Measurements from ENCODE around the gene AIMP2. TPM values are rescaled to one million over a fixed set of nuclear protein-coding genes. Genes with fewer than 3 reads are reported as not detected.
"Not testable (repeated sequence)": the region's sequence is repeated elsewhere in the genome, so short reads cannot be mapped to it uniquely, and the experiment has no call there.

AIMP2 gene
- 10 to 100 TPM; 48.6 to 60.1 TPM for total RNA-seq
- 49.4 TPM for polyA plus RNA-seq (2013, experiment 1 of 2)
- polyA plus RNA-seq (2013, experiment 2 of 2) = 47.7 TPM
- long read RNA-seq, experiment 1, transcript AIMP2-201 (4 exons, 1,225 nt) = major isoform, 30 of 45 reads
- long read RNA-seq, experiment 1, partial matches to known transcripts = 2 of 45 reads
- long read RNA-seq, experiment 1, other reads (novel, unspliced or antisense) = 12 of 45 reads
- long read RNA-seq, experiment 2, transcript AIMP2-201 (4 exons, 1,225 nt) = major isoform, 50 of 67 reads
- long read RNA-seq, experiment 2, partial matches to known transcripts = 1 of 67 reads
- long read RNA-seq, experiment 2, other reads (novel, unspliced or antisense) = 14 of 67 reads
- long read RNA-seq, experiment 3, transcript AIMP2-201 (4 exons, 1,225 nt) = major isoform, 134 of 154 reads
- long read RNA-seq, experiment 3, transcript AIMP2-202 (3 exons, 860 nt) = minor isoform, 6 of 154 reads
- long read RNA-seq, experiment 3, partial matches to known transcripts = 0 of 154 reads
- long read RNA-seq, experiment 3, other reads (novel, unspliced or antisense) = 14 of 154 reads
- long read RNA-seq, experiment 4, transcript AIMP2-201 (4 exons, 1,225 nt) = major isoform, 94 of 127 reads
- long read RNA-seq, experiment 4, partial matches to known transcripts = 6 of 127 reads
- long read RNA-seq, experiment 4, other reads (novel, unspliced or antisense) = 22 of 127 reads

- DNase-seq = peak; percentile 100
- H3K36me3 Mint-ChIP-seq (ENCODE audit: low read depth) = peaks cover 18% of the 10 kb centered on the region
Observed at GRCh38 chr7:6008668-6009611, at the start of gene AIMP2, which contains the start of gene PMS2. Gene AIMP2 (plus strand): TSS chr7:6009272. CDS start chr7:6009364, 92 bp downstream. Gene PMS2 (minus strand): TSS chr7:6009049. CDS start chr7:6009019, 30 bp downstream.

GRCh38 chr7:5963205-5963604, 45.9 kb upstream of the AIMP2 start:
- not testable (repeated sequence) for H3K9me3 ChIP-seq (ENCODE audit: control insufficient read depth, low read length); H3K27me3 Mint-ChIP-seq (ENCODE audit: insufficient read depth); H3K9me3 Mint-ChIP-seq; H3K4me3 ChIP-seq (ENCODE audit: low read length); H3K4me1 Mint-ChIP-seq; H3K27ac ChIP-seq (ENCODE audit: low read depth, low read length); H3K27me3 ChIP-seq (ENCODE audit: control insufficient read depth, insufficient read depth, low read length, poor library complexity, severe bottlenecking); H3K27ac Mint-ChIP-seq; H3K36me3 Mint-ChIP-seq (ENCODE audit: low read depth); DNase-seq; H3K4me3 Mint-ChIP-seq; H3K9ac ChIP-seq (ENCODE audit: extremely low read depth, low read length, poor library complexity, severe bottlenecking); H3K4me1 ChIP-seq (ENCODE audit: control insufficient read depth, insufficient read depth, low read length); H3K36me3 ChIP-seq (ENCODE audit: control insufficient read depth, insufficient read depth, low read length)
- no CpG with 5 or more reads among the region's 13 CpGs for WGBS, 2 experiments (ENCODE audit: insufficient coverage in 1 of 2, insufficient read length in 1 of 2)

More at GRCh38 chr7:6008668-6009611, at the start of gene AIMP2, which contains the start of gene PMS2:
- Histone ChIP-seq H3K36me3 (ENCODE audit: control insufficient read depth, insufficient read depth, low read length) (peaks cover 16% of the 10 kb centered on the region), H3K9me3 (ENCODE audit: control insufficient read depth, low read length) (no peaks in the 10 kb centered on the region), H3K27me3 (ENCODE audit: control insufficient read depth, insufficient read depth, low read length, poor library complexity, severe bottlenecking) (no peaks in the 10 kb centered on the region), H3K4me3 (ENCODE audit: low read length) (peak within 1 kb of the TSS; percentile 89), H3K4me1 (ENCODE audit: control insufficient read depth, insufficient read depth, low read length) (no peaks in the 10 kb centered on the region), H3K27ac (ENCODE audit: low read depth, low read length) (peak within 1 kb of the TSS; percentile 92), H3K9ac (ENCODE audit: extremely low read depth, low read length, poor library complexity, severe bottlenecking) (peak within 1 kb of the TSS; percentile 86)
- TF ChIP-seq CTCF (conservative IDR thresholded peaks at IDR 0.05) = peak; percentile 15
- 0% methylated on average over 34 to 84 of the region's 84 CpGs for WGBS, 2 experiments (ENCODE audit: insufficient coverage in 1 of 2, insufficient read length in 1 of 2)
- Mint-ChIP-seq H3K27me3 (ENCODE audit: insufficient read depth) (no peaks in the 10 kb centered on the region), H3K9me3 (no peaks in the 10 kb centered on the region), H3K4me1 (peaks cover 18% of the 10 kb centered on the region), H3K4me3 (peak within 1 kb of the TSS; percentile 85), H3K27ac (peak within 1 kb of the TSS; percentile 97)

GRCh38 chr7:5963810-5964209, 45.3 kb upstream of the AIMP2 start:
- H3K9me3 Mint-ChIP-seq; H3K4me3 ChIP-seq (ENCODE audit: low read length); DNase-seq; H3K9ac ChIP-seq (ENCODE audit: extremely low read depth, low read length, poor library complexity, severe bottlenecking); H3K4me1 ChIP-seq (ENCODE audit: control insufficient read depth, insufficient read depth, low read length); H3K9me3 ChIP-seq (ENCODE audit: control insufficient read depth, low read length); H3K4me1 Mint-ChIP-seq; H3K27me3 Mint-ChIP-seq (ENCODE audit: insufficient read depth); H3K36me3 ChIP-seq (ENCODE audit: control insufficient read depth, insufficient read depth, low read length); H3K4me3 Mint-ChIP-seq; H3K27ac ChIP-seq (ENCODE audit: low read depth, low read length); H3K27me3 ChIP-seq (ENCODE audit: control insufficient read depth, insufficient read depth, low read length, poor library complexity, severe bottlenecking); H3K36me3 Mint-ChIP-seq (ENCODE audit: low read depth); H3K27ac Mint-ChIP-seq: not testable (repeated sequence)
- WGBS, 2 experiments (ENCODE audit: insufficient coverage in 1 of 2, insufficient read length in 1 of 2) = 83% methylated on average over 5 of the region's 7 CpGs; no CpG with 5 or more reads in 1 of the 2 experiments

GRCh38 chr7:5970347-5970911, 38.6 kb upstream of the AIMP2 start, which contains the start of gene RSPH10B:
Gene RSPH10B (minus strand): TSS chr7:5970689. CDS start chr7:5967116, 3,573 bp downstream.
- H3K4me3 ChIP-seq (ENCODE audit: low read length); H3K4me3 Mint-ChIP-seq; H3K27me3 ChIP-seq (ENCODE audit: control insufficient read depth, insufficient read depth, low read length, poor library complexity, severe bottlenecking); H3K9me3 ChIP-seq (ENCODE audit: control insufficient read depth, low read length); H3K27ac ChIP-seq (ENCODE audit: low read depth, low read length); H3K4me1 ChIP-seq (ENCODE audit: control insufficient read depth, insufficient read depth, low read length); H3K36me3 ChIP-seq (ENCODE audit: control insufficient read depth, insufficient read depth, low read length); H3K27me3 Mint-ChIP-seq (ENCODE audit: insufficient read depth); H3K9me3 Mint-ChIP-seq; H3K9ac ChIP-seq (ENCODE audit: extremely low read depth, low read length, poor library complexity, severe bottlenecking); H3K4me1 Mint-ChIP-seq; H3K27ac Mint-ChIP-seq; H3K36me3 Mint-ChIP-seq (ENCODE audit: low read depth): not testable (repeated sequence)
- DNase-seq = peak; percentile 63
- WGBS, 2 experiments (ENCODE audit: insufficient coverage in 1 of 2, insufficient read length in 1 of 2) = 18% methylated on average over 12 of the region's 43 CpGs; no CpG with 5 or more reads in 1 of the 2 experiments

GRCh38 chr7:5973580-5973979, 35.5 kb upstream of the AIMP2 start:
- not testable (repeated sequence) for H3K27me3 ChIP-seq (ENCODE audit: control insufficient read depth, insufficient read depth, low read length, poor library complexity, severe bottlenecking); H3K36me3 ChIP-seq (ENCODE audit: control insufficient read depth, insufficient read depth, low read length); H3K4me3 ChIP-seq (ENCODE audit: low read length); H3K36me3 Mint-ChIP-seq (ENCODE audit: low read depth); H3K9me3 Mint-ChIP-seq; H3K4me1 Mint-ChIP-seq; H3K27ac Mint-ChIP-seq; H3K9me3 ChIP-seq (ENCODE audit: control insufficient read depth, low read length); H3K9ac ChIP-seq (ENCODE audit: extremely low read depth, low read length, poor library complexity, severe bottlenecking); H3K27me3 Mint-ChIP-seq (ENCODE audit: insufficient read depth); H3K27ac ChIP-seq (ENCODE audit: low read depth, low read length); H3K4me3 Mint-ChIP-seq; DNase-seq; H3K4me1 ChIP-seq (ENCODE audit: control insufficient read depth, insufficient read depth, low read length)
- no CpG with 5 or more reads among the region's 8 CpGs for WGBS, 2 experiments (ENCODE audit: insufficient coverage in 1 of 2, insufficient read length in 1 of 2)

All from endodermal cell (in vitro differentiated cells).